Keratinocyte (primary cell): Measurements from ENCODE around the gene HTR5A. TPM values are rescaled to one million over a fixed set of nuclear protein-coding genes. Genes with fewer than 3 reads are reported as not detected.

ENCODE experiments used
- DNase-seq: peaks from one replicate; pipeline ENCODE4 v3.0.0-alpha.2; 2011; ENCODE audit warnings: low read depth, missing footprints, low spot score
- FAIRE-seq: peaks from 2 replicates; lab custom pipeline; 2011; peaks lifted over from hg19 to GRCh38; lab: Jason Lieb, UNC
- H2AFZ ChIP-seq: 2 replicates; pipeline ENCODE4 v1.6.0; 2012; ENCODE audit warnings: low read length, control low read depth, inconsistent platforms; ENCODE audit not compliant: control insufficient read depth
- H3K27ac ChIP-seq: 2 replicates; pipeline ENCODE4 v1.5.1; 2011; ENCODE audit warnings: low read length; ENCODE audit not compliant: control insufficient read depth, insufficient read depth
- H3K27me3 ChIP-seq: 3 replicates; pipeline ENCODE4 v1.6.0; 2011; ENCODE audit warnings: low read length; ENCODE audit not compliant: control insufficient read depth, insufficient read depth; ENCODE audit errors: extremely low read depth
- H3K36me3 ChIP-seq, 2 experiments: 2 replicates in 1 of 2; 3 replicates in 1 of 2; pipeline ENCODE4 v1.5.1; 2011; ENCODE audit warnings: low read length in 2 of 2, mild to moderate bottlenecking in 1 of 2; ENCODE audit not compliant: control insufficient read depth in 2 of 2, insufficient read depth in 2 of 2; ENCODE audit errors: extremely low read depth in 1 of 2
- H3K4me1 ChIP-seq: 3 replicates; pipeline ENCODE4 v1.5.1; 2011; ENCODE audit warnings: low read length; ENCODE audit not compliant: control insufficient read depth, insufficient read depth; ENCODE audit errors: extremely low read depth
- H3K4me2 ChIP-seq: 3 replicates; pipeline ENCODE4 v1.6.0; 2011; ENCODE audit warnings: low read depth, low read length; ENCODE audit not compliant: control insufficient read depth, insufficient read depth; ENCODE audit errors: extremely low read depth
- H3K4me3 ChIP-seq, 3 experiments: fragments of 200-600 bp in 1 of 3; sonication (generic) in 1 of 3; 2 replicates in 2 of 3; 3 replicates in 1 of 3; pipeline ENCODE4 v1.5.1; 2011 to 2016; ENCODE audit warnings: low read length in 3 of 3, mild to moderate bottlenecking in 3 of 3, control low read depth in 2 of 3, inconsistent platforms in 1 of 3, low read depth in 1 of 3, mixed read lengths in 1 of 3, mixed run types in 1 of 3, moderate library complexity in 1 of 3; ENCODE audit not compliant: control insufficient read depth in 2 of 3, insufficient read depth in 2 of 3; ENCODE audit errors: extremely low read depth in 1 of 3
- H3K79me2 ChIP-seq: 2 replicates; pipeline ENCODE4 v1.6.0; 2012; ENCODE audit warnings: low read length; ENCODE audit not compliant: control insufficient read depth, insufficient read depth
- H3K9ac ChIP-seq: 3 replicates; pipeline ENCODE4 v1.6.0; 2011; ENCODE audit warnings: low read length; ENCODE audit not compliant: control insufficient read depth, insufficient read depth; ENCODE audit errors: extremely low read depth
- H3K9me1 ChIP-seq: 3 replicates; pipeline ENCODE4 v1.6.0; 2011; ENCODE audit warnings: low read length; ENCODE audit not compliant: control insufficient read depth, insufficient read depth; ENCODE audit errors: extremely low read depth
- H3K9me3 ChIP-seq: 2 replicates; pipeline ENCODE4 v1.5.1; 2012; ENCODE audit warnings: low read depth, low read length; ENCODE audit not compliant: control insufficient read depth
- H4K20me1 ChIP-seq: 3 replicates; pipeline ENCODE4 v1.6.0; 2011; ENCODE audit warnings: low read length; ENCODE audit not compliant: control insufficient read depth, insufficient read depth; ENCODE audit errors: extremely low read depth
- EZH2 ChIP-seq: IDR thresholded peaks from one replicate; pipeline ENCODE4 v1.6.1; 2012; ENCODE audit warnings: inconsistent platforms, mild to moderate bottlenecking, low read length, moderate library complexity
- dilution Hi-C: fragments of 300-500 bp; cut with MboI; formaldehyde crosslinking; loops from one replicate; pipeline ENCODE4 v1.7.0; 2020; ENCODE audit warnings: low sequenced_read_pairs; ENCODE audit not compliant: extremely low pct_ligation_motif_present
- polyA plus RNA-seq, 5 experiments: library from polyadenylated mRNA; depleted of rRNA in 3 of 5; stranded (reverse) in 3 of 5; stranded (forward) in 1 of 5; unstranded in 1 of 5; fragments of >200 nt; gene quantifications; 1 replicate in 1 of 5; 2 replicates in 3 of 5; 3 replicates in 1 of 5; pipeline versions ENCODE4 v1.2.1 to v1.2.3, GENCODE V29; 2011 to 2012; ENCODE audit warnings: missing spikeins in 2 of 5, low read depth in 1 of 5, low replicate concordance in 1 of 5
- TF ChIP-seq, protein P1 (sequence below), 3 experiments: IDR thresholded peaks in 1 of 3; conservative IDR thresholded peaks in 1 of 3; optimal IDR thresholded peaks in 1 of 3; 2 replicates in 2 of 3; 3 replicates in 1 of 3; pipeline versions ENCODE3 to v1.5.1; 2011; ENCODE audit warnings: low read length in 3 of 3, mild to moderate bottlenecking in 3 of 3, moderate library complexity in 2 of 3, control low read depth in 1 of 3, inconsistent platforms in 1 of 3; ENCODE audit not compliant: insufficient read depth in 2 of 3; ENCODE audit errors: extremely low read depth in 1 of 3

HTR5A gene
- polyA plus RNA-seq, 1 donor (not counting 4 experiments of a cell fraction or from before 2014, with no cell fraction given): not detected

GRCh38 chr7:155103839-155104238 is 33.7 kb downstream of the HTR5A start:
- no peak overlapping the region for H3K9ac ChIP-seq
- H2AFZ ChIP-seq: no peak overlapping the region
- H3K79me2 ChIP-seq: no peaks in the 10 kb centered on the region
- DNase-seq (no peak), FAIRE-seq (no peak)
- H3K4me1 ChIP-seq: no peaks in the 10 kb centered on the region
- dilution Hi-C loops: no loop called here
- no peaks in the 10 kb centered on the region for H3K9me1 ChIP-seq
- H4K20me1 ChIP-seq: no peaks in the 10 kb centered on the region
- TF ChIP-seq, protein P1, sequence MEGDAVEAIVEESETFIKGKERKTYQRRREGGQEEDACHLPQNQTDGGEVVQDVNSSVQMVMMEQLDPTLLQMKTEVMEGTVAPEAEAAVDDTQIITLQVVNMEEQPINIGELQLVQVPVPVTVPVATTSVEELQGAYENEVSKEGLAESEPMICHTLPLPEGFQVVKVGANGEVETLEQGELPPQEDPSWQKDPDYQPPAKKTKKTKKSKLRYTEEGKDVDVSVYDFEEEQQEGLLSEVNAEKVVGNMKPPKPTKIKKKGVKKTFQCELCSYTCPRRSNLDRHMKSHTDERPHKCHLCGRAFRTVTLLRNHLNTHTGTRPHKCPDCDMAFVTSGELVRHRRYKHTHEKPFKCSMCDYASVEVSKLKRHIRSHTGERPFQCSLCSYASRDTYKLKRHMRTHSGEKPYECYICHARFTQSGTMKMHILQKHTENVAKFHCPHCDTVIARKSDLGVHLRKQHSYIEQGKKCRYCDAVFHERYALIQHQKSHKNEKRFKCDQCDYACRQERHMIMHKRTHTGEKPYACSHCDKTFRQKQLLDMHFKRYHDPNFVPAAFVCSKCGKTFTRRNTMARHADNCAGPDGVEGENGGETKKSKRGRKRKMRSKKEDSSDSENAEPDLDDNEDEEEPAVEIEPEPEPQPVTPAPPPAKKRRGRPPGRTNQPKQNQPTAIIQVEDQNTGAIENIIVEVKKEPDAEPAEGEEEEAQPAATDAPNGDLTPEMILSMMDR (optimal IDR thresholded peaks at IDR 0.05 in 1 of 3, IDR thresholded peaks at IDR 0.05 in 1 of 3, conservative IDR thresholded peaks at IDR 0.05 in 1 of 3; ENCODE audit: extremely low read depth in 1 of 3, insufficient read depth in 2 of 3, low read length in 3 of 3): no peak
- no peak for TF ChIP-seq EZH2
- H3K27ac ChIP-seq: no peak overlapping the region
- H3K36me3 ChIP-seq: no peaks in the 10 kb centered on the region
- H3K4me2 ChIP-seq: no peak overlapping the region
- H3K27me3 ChIP-seq: no peaks in the 10 kb centered on the region
- H3K4me3 ChIP-seq: no peak overlapping the region
- no peaks in the 10 kb centered on the region for H3K9me3 ChIP-seq

DNA sequence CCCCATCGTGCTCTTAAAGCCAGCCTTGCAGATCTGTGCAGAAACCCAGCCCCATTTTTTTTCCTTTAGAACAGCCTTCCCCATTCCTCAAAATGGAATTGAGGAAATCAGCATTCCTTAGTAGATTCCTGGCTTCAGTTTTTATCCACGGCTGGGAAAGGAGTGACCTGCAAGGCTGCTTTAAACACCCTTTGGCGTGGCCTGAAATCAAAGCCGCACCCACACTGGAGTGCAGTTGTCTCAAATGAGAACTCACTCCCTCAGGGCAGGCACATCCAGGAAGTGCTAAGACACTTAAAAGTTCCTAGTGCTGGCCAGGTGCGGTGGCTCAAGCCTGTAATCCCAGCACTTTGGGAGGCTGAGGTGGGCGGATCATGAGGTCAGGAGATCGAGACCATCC is 34.8 kb downstream of the HTR5A start:
- Histone ChIP-seq H4K20me1 (no peaks in the 10 kb centered on the region), H3K4me2 (no peak overlapping the region), H3K4me1 (no peaks in the 10 kb centered on the region), H3K9me1 (no peaks in the 10 kb centered on the region), H3K27ac (no peak overlapping the region), H3K4me3 (no peak overlapping the region), H3K79me2 (no peaks in the 10 kb centered on the region), H3K9me3 (no peaks in the 10 kb centered on the region), H3K27me3 (no peaks in the 10 kb centered on the region), H2AFZ (no peak overlapping the region), H3K36me3 (no peaks in the 10 kb centered on the region), H3K9ac (no peak overlapping the region)
- FAIRE-seq: no peak
- TF ChIP-seq, protein P1 (optimal IDR thresholded peaks at IDR 0.05 in 1 of 3, IDR thresholded peaks at IDR 0.05 in 1 of 3, conservative IDR thresholded peaks at IDR 0.05 in 1 of 3; ENCODE audit: extremely low read depth in 1 of 3, insufficient read depth in 2 of 3, low read length in 3 of 3): no peak
- TF ChIP-seq EZH2: no peak
- dilution Hi-C loops: no loop called here
- no peak for DNase-seq
